ENCODE results near the gene SLC9A7.

DNA sequence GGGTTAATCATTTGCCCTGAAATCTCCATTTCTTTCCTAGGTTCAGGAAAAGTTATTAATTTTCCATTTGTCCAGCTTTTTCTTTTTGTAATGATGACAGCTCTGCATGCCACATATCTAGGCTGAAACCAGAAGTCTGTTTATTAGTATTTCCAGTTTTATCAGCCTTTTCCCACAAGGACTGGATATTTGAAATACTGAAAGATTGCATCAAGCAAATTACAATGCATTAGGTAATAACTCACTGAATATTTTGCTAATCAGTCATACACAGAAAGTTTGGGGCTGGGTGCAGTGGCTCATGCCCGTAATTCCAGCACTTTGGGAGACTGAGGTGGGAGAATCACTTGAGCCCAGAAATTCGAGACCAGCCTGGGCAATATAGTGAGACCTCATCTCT, 21.5 kb downstream of the SLC9A7 start:
- no peak for TF ChIP-seq SIN3A (IDR thresholded peaks at IDR 0.05; ENCODE audit: borderline replicate concordance, insufficient read depth, low read length)
- no peak for TF ChIP-seq POLR2AphosphoS5 (IDR thresholded peaks at IDR 0.05; ENCODE audit: low read depth, low read length)
- no peak for TF ChIP-seq TAF1 (IDR thresholded peaks at IDR 0.05; ENCODE audit: borderline replicate concordance, insufficient read depth, low read length)
- TF ChIP-seq, protein P1, sequence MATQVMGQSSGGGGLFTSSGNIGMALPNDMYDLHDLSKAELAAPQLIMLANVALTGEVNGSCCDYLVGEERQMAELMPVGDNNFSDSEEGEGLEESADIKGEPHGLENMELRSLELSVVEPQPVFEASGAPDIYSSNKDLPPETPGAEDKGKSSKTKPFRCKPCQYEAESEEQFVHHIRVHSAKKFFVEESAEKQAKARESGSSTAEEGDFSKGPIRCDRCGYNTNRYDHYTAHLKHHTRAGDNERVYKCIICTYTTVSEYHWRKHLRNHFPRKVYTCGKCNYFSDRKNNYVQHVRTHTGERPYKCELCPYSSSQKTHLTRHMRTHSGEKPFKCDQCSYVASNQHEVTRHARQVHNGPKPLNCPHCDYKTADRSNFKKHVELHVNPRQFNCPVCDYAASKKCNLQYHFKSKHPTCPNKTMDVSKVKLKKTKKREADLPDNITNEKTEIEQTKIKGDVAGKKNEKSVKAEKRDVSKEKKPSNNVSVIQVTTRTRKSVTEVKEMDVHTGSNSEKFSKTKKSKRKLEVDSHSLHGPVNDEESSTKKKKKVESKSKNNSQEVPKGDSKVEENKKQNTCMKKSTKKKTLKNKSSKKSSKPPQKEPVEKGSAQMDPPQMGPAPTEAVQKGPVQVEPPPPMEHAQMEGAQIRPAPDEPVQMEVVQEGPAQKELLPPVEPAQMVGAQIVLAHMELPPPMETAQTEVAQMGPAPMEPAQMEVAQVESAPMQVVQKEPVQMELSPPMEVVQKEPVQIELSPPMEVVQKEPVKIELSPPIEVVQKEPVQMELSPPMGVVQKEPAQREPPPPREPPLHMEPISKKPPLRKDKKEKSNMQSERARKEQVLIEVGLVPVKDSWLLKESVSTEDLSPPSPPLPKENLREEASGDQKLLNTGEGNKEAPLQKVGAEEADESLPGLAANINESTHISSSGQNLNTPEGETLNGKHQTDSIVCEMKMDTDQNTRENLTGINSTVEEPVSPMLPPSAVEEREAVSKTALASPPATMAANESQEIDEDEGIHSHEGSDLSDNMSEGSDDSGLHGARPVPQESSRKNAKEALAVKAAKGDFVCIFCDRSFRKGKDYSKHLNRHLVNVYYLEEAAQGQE (IDR thresholded peaks at IDR 0.05; ENCODE audit: insufficient read depth in 1 of 2, low read depth in 2 of 2, low read length in 2 of 2), result no peak
- no peak for TF ChIP-seq FOXP2 (optimal IDR thresholded peaks at IDR 0.05; ENCODE audit: borderline replicate concordance, extremely low read depth, extremely low read length, insufficient read depth)
